Esophagus muscularis mucosa (tissue), 4 donors: ENCODE results near the gene VWDE.

Source experiments
- EP300 ChIP-seq: sonication (generic); formaldehyde crosslinking; IDR thresholded peaks from one replicate; pipeline ENCODE4 v1.6.1; 2017; ENCODE audit warnings: antibody characterized with exemption
- POLR2A ChIP-seq: fragments of 450-650 bp; IDR thresholded peaks from one replicate; pipeline ENCODE4 v1.6.1; 2017; ENCODE audit warnings: antibody characterized with exemption, moderate library complexity, mild to moderate bottlenecking, low read depth
- TF ChIP-seq, protein P1 (sequence below), 3 experiments: fragments of 200-600 bp in 2 of 3; fragments of 450-650 bp in 1 of 3; sonication (generic) in 2 of 3; IDR thresholded peaks; one replicate each; pipeline ENCODE4 v1.5.1; 2017 to 2019; ENCODE audit warnings: antibody characterized with exemption in 3 of 3, mild to moderate bottlenecking in 2 of 3, moderate library complexity in 1 of 3

DNA sequence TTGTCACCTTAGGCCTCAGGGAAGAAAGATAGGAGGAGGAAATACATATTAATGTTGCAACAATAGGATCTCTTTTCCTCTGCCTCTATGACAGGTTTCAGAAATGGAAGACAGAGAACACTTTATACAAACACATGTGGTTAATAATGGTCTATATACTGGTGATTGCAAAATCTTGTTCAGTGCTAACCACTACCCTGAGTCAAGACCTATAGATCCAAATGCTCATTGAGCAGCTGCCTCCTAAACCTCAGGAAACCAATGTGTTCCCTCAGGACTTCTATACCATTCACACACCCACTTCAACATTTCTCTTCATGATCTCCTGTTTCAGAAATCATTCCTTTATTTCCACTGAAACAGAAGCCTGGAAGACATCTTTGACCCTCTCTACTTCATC, 32.5 kb upstream of the VWDE start:
- TF ChIP-seq, protein P1, sequence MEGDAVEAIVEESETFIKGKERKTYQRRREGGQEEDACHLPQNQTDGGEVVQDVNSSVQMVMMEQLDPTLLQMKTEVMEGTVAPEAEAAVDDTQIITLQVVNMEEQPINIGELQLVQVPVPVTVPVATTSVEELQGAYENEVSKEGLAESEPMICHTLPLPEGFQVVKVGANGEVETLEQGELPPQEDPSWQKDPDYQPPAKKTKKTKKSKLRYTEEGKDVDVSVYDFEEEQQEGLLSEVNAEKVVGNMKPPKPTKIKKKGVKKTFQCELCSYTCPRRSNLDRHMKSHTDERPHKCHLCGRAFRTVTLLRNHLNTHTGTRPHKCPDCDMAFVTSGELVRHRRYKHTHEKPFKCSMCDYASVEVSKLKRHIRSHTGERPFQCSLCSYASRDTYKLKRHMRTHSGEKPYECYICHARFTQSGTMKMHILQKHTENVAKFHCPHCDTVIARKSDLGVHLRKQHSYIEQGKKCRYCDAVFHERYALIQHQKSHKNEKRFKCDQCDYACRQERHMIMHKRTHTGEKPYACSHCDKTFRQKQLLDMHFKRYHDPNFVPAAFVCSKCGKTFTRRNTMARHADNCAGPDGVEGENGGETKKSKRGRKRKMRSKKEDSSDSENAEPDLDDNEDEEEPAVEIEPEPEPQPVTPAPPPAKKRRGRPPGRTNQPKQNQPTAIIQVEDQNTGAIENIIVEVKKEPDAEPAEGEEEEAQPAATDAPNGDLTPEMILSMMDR (IDR thresholded peaks at IDR 0.05): no peak
- no peak for TF ChIP-seq EP300
- no peak for TF ChIP-seq POLR2A
